Cardiac septum (tissue), 1 donor: Measurements from ENCODE around the gene AGMAT. TPM values are rescaled to one million over a fixed set of nuclear protein-coding genes. Genes with fewer than 3 reads are reported as not detected.

ENCODE experiments used
- DNase-seq: peaks from one replicate; pipeline ENCODE4 v3.0.0-alpha.2; 2020; ENCODE audit warnings: low spot score
- intact Hi-C: fragments of 100-400 bp; cut with DNase I; formaldehyde crosslinking; loops from one replicate; pipeline ENCODE4 v1.14.0; 2022
- long read RNA-seq: library from polyadenylated mRNA; unstranded; transcript quantifications from one replicate; pipeline ENCODE4 v2.0.0, GENCODE V29; 2021
- total RNA-seq: library from RNA; stranded (reverse); fragmentation: NEBNext Ultra II Directional; extraction: Animal tissue kit (Norgen Biotek cat#: 25700); gene quantifications from one replicate; pipeline ENCODE4 v1.2.1, GENCODE V29; 2021
- donor health status: DM: no; HTN: no; CAD: no.

Gene AGMAT
- 0.11 TPM for total RNA-seq
- long read RNA-seq = 0 reads

GRCh38 chr1:15584489-15585363 is at the start of gene AGMAT:
Gene AGMAT, minus strand, starts transcription at chr1:15585051. Its CDS starts 84 bp downstream, at chr1:15584967.
- DNase-seq = no peak
- intact Hi-C loops = no loop called here

- DNase-seq = no peak
- intact Hi-C loops = no loop called here
These were observed 49.0 kb upstream of the AGMAT start for GRCh38 chr1:15633756-15634420.

- no peak for DNase-seq
- intact Hi-C loops = no loop called here
These were observed 43.2 kb upstream of the AGMAT start for GRCh38 chr1:15628003-15628402.

- DNase-seq = no peak
- intact Hi-C loops = no loop called here
These were observed 42.6 kb upstream of the AGMAT start for GRCh38 chr1:15627343-15627988.

GRCh38 chr1:15626269-15626950 is 41.6 kb upstream of the AGMAT start:
- intact Hi-C loops = no loop called here
- no peak for DNase-seq

- intact Hi-C loops = no loop called here
- no peak for DNase-seq
These were observed 40.4 kb upstream of the AGMAT start for GRCh38 chr1:15625056-15625917.

- DNase-seq = no peak
- intact Hi-C loops = no loop called here
These were observed 39.4 kb upstream of the AGMAT start for GRCh38 chr1:15624133-15624714.

- DNase-seq = no peak
- intact Hi-C loops = no loop called here
These were observed 38.6 kb upstream of the AGMAT start for GRCh38 chr1:15623435-15623834.

GRCh38 chr1:15622712-15623373 is 38.0 kb upstream of the AGMAT start:
- no peak for DNase-seq
- intact Hi-C loops = no loop called here

GRCh38 chr1:15621975-15622374 is 37.1 kb upstream of the AGMAT start:
- no peak for DNase-seq
- intact Hi-C loops = no loop called here

GRCh38 chr1:15620902-15621682 is 36.2 kb upstream of the AGMAT start:
- intact Hi-C loops = no loop called here
- DNase-seq = no peak

- intact Hi-C loops = no loop called here
These were observed 35.3 kb upstream of the AGMAT start for GRCh38 chr1:15620155-15620545.

GRCh38 chr1:15618655-15619525 is 34.0 kb upstream of the AGMAT start:
- no peak for DNase-seq
- intact Hi-C loops = loop anchor here (5.0 kb wide), 3 partner anchors 63 to 92 kb away; partner anchors contain the start of genes DNAJC16 and PLEKHM2

More at GRCh38 chr1:15620155-15620545, 35.3 kb upstream of the AGMAT start:
- no peak for DNase-seq

GRCh38 chr1:15618077-15618654 is 33.3 kb upstream of the AGMAT start:
- intact Hi-C loops = loop anchor here (5.0 kb wide), 3 partner anchors 64 to 91 kb away; partner anchors contain the start of genes DNAJC16 and PLEKHM2
- DNase-seq = no peak

- intact Hi-C loops = loop anchor here (2.0 to 5.0 kb wide), 4 partner anchors 15 to 90 kb away; partner anchors contain the start of genes DNAJC16 and PLEKHM2
- DNase-seq = peak; percentile 98
These were observed 32.6 kb upstream of the AGMAT start, which contains the start of gene DDI2 for GRCh38 chr1:15617173-15618076. Gene DDI2, plus strand, starts transcription at chr1:15617458. Its CDS starts 213 bp downstream, at chr1:15617671.
